Ovary (tissue), 3 donors: Measurements from ENCODE around the gene TNK2.

ENCODE experiments used
- CTCF ChIP-seq, 3 donors: fragments of 450-650 bp in 2 of 3; fragments of 200-600 bp in 1 of 3; IDR thresholded peaks; one replicate each; pipeline versions ENCODE4 v1.5.1 to v1.8.0; 2016 to 2022; ENCODE audit warnings: antibody characterized with exemption in 3 of 3, mild to moderate bottlenecking in 1 of 3
- POLR2A ChIP-seq: fragments of 450-650 bp; IDR thresholded peaks from one replicate; pipeline ENCODE4 v1.6.1; 2017; ENCODE audit warnings: antibody characterized with exemption, mild to moderate bottlenecking, moderate library complexity
- donor health status: DM: no; HTN: no; CAD: no.

- no peak for TF ChIP-seq POLR2A
- no peak for TF ChIP-seq CTCF (IDR thresholded peaks at IDR 0.05)
Measured at GRCh38 chr3:195835791-195836190, 72.6 kb downstream of the TNK2 start.
